Suprapubic skin (tissue), 4 donors: Measurements from ENCODE around the gene ARHGEF17.

ENCODE experiments used
- CTCF ChIP-seq, 2 donors: fragments of 200-600 bp in 1 of 2; fragments of 450-650 bp in 1 of 2; sonication (generic) in 1 of 2; IDR thresholded peaks; one replicate each; pipeline ENCODE4 v1.5.1; 2016 to 2019; ENCODE audit warnings: antibody characterized with exemption in 2 of 2, mild to moderate bottlenecking in 1 of 2, moderate library complexity in 1 of 2
- EP300 ChIP-seq: sonication (generic); formaldehyde crosslinking; IDR thresholded peaks from one replicate; pipeline ENCODE4 v1.6.1; 2017; ENCODE audit warnings: antibody characterized with exemption
- POLR2A ChIP-seq, 2 donors: fragments of 450-650 bp; IDR thresholded peaks; one replicate each; pipeline ENCODE4 v1.6.1; 2017; ENCODE audit warnings: antibody characterized with exemption in 2 of 2, mild to moderate bottlenecking in 2 of 2, moderate library complexity in 2 of 2
- POLR2AphosphoS5 ChIP-seq, 3 donors: sonication (generic); formaldehyde crosslinking; IDR thresholded peaks; one replicate each; pipeline ENCODE4 v1.6.1; 2017; ENCODE audit warnings: antibody characterized with exemption in 3 of 3

GRCh38 chr11:73406131-73406530, 98.1 kb downstream of the ARHGEF17 start:
- TF ChIP-seq CTCF (IDR thresholded peaks at IDR 0.05) (no peak), POLR2A (IDR thresholded peaks at IDR 0.05) (no peak), POLR2AphosphoS5 (IDR thresholded peaks at IDR 0.05) (no peak), EP300 (no peak)
